ENCODE data around the gene PAK1.
"Not testable (repeated sequence)": the region's sequence is repeated elsewhere in the genome, so short reads cannot be mapped to it uniquely, and the experiment has no call there.

The PAK1 gene

GRCh38 chr11:77505956-77506355 is 32.1 kb upstream of the PAK1 start:
- TF ChIP-seq, protein P1, sequence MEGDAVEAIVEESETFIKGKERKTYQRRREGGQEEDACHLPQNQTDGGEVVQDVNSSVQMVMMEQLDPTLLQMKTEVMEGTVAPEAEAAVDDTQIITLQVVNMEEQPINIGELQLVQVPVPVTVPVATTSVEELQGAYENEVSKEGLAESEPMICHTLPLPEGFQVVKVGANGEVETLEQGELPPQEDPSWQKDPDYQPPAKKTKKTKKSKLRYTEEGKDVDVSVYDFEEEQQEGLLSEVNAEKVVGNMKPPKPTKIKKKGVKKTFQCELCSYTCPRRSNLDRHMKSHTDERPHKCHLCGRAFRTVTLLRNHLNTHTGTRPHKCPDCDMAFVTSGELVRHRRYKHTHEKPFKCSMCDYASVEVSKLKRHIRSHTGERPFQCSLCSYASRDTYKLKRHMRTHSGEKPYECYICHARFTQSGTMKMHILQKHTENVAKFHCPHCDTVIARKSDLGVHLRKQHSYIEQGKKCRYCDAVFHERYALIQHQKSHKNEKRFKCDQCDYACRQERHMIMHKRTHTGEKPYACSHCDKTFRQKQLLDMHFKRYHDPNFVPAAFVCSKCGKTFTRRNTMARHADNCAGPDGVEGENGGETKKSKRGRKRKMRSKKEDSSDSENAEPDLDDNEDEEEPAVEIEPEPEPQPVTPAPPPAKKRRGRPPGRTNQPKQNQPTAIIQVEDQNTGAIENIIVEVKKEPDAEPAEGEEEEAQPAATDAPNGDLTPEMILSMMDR (IDR thresholded peaks at IDR 0.05): no peak
- TF ChIP-seq ZFX (IDR thresholded peaks at IDR 0.05; ENCODE audit: borderline replicate concordance): no peak
- no peak overlapping the region for H3K27ac ChIP-seq

DNA sequence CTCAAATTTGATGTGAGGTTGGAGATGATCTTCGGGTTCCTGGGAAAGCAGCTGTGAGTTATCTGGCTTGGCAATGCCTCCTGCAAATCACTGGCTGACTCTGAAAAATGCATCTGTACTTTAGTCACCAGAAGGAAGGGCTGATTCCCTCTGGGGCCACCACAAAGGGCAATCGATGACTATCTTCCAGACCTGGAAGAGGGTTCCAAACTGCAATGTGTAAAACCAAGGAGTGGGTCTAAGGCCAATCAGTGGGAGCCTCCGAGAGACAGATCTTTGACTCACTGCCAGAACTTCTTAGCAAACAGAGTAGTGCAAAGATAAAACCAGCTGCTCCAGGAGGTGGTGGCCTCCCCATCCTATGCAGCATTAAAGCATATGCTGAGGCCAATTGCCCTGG is 29.1 kb upstream of the PAK1 start:
- TF ChIP-seq, protein P1 (IDR thresholded peaks at IDR 0.05): no peak
- no peak for TF ChIP-seq ZFX (IDR thresholded peaks at IDR 0.05; ENCODE audit: borderline replicate concordance)
- no peak overlapping the region for H3K27ac ChIP-seq

GRCh38 chr11:77502346-77502905 is 28.5 kb upstream of the PAK1 start:
- TF ChIP-seq, protein P1 (IDR thresholded peaks at IDR 0.05): no peak
- no peak for TF ChIP-seq ZFX (IDR thresholded peaks at IDR 0.05; ENCODE audit: borderline replicate concordance)
- no peak overlapping the region for H3K27ac ChIP-seq

GRCh38 chr11:77501758-77502157 is 27.9 kb upstream of the PAK1 start:
- no peak for TF ChIP-seq ZFX (IDR thresholded peaks at IDR 0.05; ENCODE audit: borderline replicate concordance)
- TF ChIP-seq, protein P1 (IDR thresholded peaks at IDR 0.05): no peak
- H3K27ac ChIP-seq: no peak overlapping the region

DNA sequence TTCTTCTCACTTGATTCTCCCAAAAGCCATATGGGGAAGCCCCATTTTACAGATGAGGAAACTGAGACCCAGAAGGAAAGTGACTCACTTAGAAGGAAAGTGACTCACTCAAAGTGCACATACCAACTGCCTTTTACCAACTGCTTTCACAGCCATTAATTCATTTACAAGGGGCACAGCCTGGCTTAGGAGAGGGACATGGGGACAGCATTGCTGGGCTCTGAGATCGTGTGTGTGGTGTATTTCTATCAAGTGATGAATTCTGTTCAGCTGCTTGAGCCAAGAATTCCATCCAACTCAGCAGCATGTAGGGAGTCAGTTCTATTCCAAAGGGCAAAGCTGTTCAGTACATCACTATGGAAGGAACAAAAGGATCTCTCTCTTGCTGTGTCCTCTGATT is 23.5 kb upstream of the PAK1 start:
- H3K27ac ChIP-seq: no peak overlapping the region
- TF ChIP-seq ZFX (IDR thresholded peaks at IDR 0.05; ENCODE audit: borderline replicate concordance): no peak
- TF ChIP-seq, protein P1 (IDR thresholded peaks at IDR 0.05): no peak

DNA sequence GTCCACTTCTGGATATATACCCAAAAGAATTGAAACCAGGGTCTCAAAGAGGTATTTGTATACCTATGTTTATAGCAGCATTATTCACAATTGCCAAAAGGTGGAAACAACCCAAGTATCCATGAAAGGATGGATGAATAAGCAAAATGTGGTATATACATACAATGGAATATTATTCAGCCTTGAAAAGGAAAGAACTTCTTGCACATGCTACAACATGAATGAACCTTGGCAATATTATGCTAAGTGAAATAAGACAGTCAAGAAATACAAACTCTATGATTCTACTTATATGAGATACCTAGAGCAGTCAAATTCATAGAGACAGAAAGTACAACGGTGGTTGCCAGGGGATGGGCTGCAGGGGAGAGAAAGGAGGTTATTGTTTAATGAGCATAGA is 21.6 kb upstream of the PAK1 start:
- H3K27ac ChIP-seq: no peak overlapping the region
- TF ChIP-seq ZFX (IDR thresholded peaks at IDR 0.05; ENCODE audit: borderline replicate concordance): no peak
- TF ChIP-seq, protein P1 (IDR thresholded peaks at IDR 0.05): no peak

- H3K27ac ChIP-seq: not testable (repeated sequence)
These were observed 16.1 kb upstream of the PAK1 start for GRCh38 chr11:77490035-77490434.

DNA sequence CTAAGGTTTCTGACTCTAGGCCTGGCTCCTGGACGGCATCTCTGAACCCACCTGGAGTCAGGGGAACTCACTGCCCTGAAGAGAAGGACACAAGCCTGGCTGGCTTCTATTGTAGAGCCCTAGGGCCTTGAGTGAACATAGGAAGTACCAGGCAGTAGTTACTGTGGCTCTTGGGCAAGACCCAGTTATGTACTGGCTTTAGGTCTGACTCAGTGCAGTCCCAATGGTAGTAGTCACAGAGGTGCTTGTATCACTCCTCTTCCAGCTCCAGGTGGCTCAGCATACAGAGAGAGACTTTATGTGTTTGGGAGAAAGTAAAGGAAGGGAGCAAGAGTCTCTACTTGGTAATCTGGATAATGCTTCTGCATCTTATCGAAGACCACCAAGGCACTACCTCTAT is 13.9 kb upstream of the PAK1 start:
- TF ChIP-seq ZFX (IDR thresholded peaks at IDR 0.05; ENCODE audit: borderline replicate concordance): no peak
- TF ChIP-seq, protein P1 (IDR thresholded peaks at IDR 0.05): no peak
- no peak overlapping the region for H3K27ac ChIP-seq
